Fibroblast of upper back skin (primary cell): Measurements from ENCODE around the gene SF1.

Experiments
- DNase-seq: peaks from one replicate; pipeline ENCODE4 v3.0.0-alpha.2; 2013

SF1 gene

DNA sequence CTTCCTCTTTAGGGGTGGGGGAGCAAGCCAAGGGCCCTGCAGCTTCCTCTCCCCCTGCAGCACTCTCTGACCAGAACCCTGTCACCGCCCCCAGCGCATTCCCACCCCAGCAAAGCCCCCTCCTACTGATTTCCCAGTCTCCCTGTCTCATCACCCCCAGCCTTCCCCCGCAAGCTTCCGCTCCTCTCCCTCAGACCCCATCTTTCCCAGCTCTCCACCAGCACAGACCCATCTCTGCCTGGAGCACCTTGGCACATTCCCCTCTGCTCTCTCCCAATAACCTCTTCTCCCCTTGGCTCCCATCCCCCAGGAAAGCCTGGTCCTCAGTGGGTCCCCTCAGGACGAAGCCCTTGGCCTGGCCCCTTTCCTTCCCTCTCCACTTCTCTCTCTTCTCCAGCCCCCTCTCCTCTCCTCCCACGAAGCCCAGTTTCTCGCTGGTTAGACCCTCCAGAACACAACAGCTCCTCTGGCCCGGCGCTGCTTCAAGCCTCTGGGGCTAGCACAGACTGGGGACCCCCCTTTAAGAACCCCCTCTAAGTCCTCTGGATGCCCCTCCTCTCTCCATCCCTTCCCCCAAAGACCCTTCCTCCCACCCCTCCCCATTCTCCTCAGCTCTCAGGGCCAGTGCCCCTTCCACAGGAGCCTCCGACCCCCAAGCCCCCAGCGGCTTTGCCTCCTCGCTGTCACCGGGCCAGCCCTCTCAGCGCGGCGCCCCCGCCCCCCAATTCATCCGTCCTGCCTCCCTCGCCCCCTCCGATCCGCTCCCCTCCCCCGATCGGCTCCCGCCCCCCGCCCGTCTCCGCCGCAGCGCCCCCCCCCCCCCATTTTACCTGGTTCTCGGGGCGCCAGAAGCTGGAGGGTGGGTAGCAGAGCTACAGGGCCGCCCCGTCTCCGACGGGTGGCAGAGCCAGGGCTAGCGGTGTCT, 55.9 kb downstream of the SF1 start:
- no peak for DNase-seq

DNA sequence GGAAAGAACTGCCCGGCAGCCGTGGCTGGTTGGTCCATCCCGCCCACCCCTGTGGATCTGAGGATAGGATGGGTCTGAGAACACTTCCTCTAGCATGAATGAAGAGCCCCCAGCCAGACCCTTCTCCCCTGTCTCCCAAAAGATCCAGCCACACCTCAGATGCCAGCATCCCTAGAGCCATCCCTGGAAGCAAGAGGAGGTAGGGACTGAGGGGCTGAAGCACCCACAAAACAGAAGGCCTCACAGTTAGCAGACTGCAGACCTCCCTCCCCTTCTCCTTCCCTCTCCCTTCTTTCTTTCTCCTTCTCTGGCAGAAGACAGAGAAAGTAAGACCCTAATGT, 57.0 kb downstream of the SF1 start:
- DNase-seq: no peak

DNA sequence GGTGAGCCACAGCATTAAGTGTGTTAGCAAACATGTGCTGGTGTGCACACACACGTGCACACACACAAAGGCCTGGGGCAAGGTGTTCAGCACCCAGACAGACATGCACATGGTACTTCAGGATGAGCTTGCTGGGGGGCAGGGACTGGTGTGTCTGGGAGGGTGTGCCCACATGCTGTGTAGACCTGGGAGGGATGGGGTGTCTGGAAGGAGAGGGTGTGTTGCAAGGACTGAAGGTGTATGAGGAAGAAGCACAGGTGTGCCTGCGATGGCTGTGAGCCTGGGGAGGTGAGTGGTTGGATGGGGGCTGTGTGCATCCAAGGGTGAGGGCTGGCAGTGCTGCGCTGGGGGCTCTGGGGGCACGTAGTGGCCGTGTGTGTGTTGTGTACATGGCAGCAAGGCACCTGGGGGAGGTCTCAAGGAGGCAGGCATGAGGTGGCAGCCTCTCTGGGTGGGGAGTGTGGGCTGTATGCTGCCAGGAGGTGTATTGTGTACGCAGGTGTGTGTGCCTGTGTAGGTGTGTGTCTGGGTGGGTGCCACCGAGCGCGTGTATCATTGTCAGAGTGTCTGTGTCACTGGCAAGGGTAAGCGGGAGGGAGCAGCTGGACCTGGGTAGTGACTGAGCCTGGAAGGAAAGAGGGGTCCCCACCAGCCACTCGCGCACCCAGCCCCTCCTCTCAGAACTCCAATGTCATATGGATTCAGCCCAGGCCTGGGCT, 57.5 kb downstream of the SF1 start:
- no peak for DNase-seq

DNA sequence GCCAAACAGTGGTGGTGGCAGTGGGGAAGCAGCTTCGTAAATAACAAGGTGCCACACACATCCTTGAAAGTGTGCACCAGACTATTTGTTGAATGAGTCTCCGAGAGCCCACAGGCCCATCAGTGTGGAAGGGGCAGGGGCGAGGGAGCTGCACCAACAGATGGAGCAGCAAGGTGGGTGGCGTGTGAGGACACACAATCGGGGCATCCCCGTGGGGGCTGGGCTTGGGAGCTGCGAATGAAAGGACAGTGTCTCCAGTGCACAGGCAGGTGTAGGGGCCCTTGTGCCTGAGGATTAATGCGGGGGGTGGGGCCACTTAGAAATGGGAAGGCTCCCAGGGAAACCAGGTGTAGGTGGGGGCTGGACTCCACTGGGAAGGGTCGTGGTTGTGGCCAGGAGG, 58.2 kb downstream of the SF1 start:
- no peak for DNase-seq

DNA sequence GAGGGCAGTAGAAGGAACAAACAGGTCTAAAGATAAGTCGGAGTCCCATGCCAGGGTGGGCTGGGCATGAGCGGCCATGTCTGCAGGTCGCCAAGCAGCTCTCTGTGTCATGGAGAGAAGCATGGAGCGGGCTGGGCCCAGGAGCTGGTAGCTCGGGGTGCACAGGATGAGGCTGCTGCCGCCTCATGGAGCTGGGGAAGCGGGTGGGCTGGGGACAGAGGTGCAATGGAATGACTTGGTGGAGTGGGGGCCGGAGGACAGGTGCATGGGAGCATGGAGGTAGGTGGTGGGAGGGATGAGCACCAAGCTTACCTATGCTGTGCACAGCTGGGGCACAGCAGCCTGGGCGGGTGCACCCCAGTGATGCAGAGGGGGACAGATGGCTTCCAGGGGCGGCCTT, 58.9 kb downstream of the SF1 start:
- no peak for DNase-seq

DNA sequence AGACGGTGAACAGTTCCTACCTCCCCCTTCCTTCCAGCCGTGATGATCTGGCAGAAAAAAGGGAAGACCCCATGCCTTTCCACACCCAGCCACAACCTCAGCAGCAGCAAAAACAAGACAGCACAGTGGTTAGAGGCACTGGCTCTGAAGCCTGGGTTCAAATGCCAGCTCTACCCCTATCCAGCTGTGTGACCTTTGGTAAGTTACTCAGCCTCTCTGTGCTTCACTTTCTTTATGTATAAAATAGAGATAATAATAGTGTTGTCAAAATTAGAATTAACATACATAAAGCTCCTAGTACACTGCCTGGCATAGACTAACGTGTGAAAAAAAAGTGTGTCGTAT, 59.6 kb downstream of the SF1 start:
- no peak for DNase-seq

DNA sequence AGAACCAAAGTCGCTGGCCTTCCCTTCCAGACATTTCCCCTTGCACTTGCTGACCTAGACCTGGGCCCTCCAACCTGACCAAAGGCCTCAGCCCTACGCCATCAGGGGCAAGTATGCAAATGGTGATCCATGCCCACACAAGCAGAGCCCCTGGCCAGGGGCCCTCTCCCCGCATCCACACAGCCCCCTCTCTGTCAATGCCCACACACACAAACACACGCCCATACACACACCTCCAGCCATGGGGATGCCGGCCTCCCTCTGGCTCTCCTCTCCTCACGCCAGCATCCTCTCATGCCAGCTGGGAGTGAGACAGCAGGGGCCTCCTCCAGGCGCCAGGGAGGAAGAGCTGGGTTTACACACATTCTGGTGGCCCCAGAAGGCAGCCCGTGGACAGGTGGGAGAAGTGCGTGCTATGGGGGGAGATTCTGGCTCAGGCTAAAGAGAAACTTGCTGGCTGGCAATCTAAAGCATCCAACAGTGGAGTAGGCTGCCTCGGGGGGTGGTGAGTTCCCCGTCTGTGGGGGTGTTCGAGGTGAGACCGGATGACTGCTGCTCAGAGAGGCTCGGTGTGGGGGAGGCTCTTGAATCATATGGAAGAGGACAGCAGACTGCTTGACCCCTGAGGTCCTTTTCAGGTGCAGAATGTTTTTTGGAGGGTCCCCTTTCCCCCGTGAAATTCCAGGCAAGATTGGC, 60.1 kb downstream of the SF1 start:
- DNase-seq: no peak

DNA sequence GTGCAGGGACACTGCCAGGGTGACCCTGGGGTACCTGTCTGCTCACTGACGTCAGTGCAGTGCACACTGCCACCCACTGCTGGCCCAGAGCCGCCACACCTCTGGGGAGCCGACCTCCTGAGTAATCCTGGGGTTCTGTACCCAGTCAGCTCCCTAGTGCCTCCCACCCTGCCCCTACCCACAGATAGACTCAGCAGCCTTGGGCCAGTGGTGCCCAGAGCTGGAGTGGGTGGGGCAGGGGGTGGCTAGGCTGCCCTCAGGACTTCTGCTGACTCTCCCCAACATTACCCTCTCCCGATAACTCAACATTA, 61.1 kb downstream of the SF1 start:
- DNase-seq: no peak

DNA sequence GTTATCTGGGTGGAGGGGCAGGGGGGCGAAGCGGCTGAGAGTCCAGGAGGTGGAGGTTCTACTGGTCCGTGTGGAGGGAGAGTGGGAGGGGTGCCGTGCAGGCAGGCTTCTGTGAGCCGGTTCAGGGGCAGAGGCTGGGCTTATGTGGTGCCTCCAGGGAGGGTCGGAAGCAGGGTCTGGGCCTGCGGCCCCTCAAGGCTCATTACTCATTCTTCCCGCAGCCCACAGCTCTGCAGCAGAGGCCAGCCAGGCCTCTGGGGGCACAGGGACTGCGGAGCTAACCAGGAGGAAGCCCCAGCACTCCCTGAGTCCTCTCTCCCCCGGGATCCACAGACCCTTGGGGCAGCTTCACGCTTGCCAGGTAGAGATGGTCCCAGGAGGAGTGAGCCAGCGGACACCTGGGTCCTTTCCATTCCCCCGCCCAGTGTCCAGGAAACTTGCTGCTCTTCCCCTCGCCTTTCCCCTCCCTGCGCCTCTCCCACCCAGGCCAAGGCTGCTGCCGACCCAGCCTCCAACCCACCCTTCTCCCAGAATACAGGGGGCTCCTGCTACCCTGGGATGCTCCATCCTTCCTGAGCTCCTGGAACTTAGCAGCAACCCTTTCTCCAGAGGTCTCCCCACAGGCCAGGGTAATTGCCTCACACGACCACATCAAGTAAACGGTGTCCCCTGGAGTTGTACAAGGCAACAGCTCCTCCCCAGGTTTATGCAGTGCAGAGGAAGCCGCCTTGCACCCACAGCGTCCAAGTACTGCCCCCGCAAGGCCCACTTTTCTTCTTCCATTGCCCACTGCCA, 61.7 kb downstream of the SF1 start:
- DNase-seq: no peak

DNA sequence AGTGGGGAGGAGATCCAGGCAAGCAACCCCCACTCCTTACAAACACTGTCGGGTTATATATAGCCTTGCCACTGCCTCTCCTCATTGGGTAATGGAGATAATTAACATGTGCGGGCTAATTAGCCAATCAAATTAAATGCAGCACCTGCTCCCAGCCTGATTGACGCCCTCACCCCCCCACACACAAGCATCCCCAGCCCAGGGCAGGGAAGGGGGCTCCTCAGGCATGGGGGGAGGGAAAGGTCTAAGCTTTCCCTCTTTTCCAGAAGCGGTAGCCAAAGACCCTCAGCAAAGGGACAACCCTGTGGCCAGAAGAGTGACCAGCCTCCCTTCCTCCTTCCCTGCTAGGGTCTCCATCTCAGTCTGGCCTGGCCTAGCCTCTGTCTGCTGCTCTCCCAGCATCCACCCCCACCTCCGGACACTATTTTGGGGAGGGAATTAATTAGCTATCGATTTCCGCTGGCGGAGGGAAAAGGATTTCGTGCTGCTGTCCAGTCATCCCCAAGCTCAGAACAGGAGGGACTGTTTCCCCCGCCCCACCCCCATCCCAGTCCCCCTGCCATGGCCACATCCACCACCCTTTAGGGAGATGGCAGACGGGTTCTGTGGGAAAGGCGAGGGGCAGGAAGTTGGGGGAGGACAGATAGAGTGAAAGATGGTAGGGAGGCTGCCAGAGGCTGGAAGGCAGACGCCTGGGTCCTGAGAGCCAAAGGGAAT, 62.4 kb downstream of the SF1 start:
- no peak for DNase-seq

DNA sequence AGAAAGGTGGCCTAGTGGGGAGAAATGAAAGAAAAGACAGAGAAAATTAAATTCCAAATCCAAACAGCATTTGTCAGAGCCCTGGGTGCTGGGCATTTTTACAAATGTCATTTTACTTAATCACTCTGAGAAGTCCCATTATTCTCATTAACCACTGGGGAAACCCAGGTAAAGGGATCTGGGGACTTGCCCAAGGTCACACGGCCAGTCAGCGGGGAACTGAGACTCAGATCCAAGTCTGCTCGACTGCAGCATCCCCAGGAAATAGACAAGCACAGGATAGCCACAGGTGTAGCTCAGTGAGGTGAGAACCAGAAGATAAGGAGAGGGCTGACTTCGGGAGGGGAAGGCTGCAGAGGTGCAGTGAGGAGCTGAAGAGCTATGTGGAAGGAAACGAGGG, 63.2 kb downstream of the SF1 start:
- no peak for DNase-seq

DNA sequence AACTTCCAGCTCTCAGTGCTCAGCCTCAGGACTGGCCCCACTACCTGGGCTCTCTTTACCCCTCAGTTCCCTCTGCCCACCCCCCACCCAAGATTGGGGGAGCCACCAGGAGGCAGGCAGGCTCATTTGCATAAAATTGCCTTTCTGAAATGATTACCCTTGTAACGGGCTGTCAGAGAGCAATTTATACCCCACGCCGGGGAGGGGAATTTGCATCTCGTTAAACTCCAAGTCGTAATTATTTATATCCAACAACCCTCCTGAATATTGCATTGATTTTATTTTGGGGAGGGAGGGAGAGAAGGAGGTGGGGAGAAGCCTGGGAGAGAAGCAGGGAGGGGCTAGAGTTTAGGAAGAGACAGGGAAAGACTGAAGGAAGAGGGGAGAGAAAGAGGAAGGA, 63.7 kb downstream of the SF1 start:
- no peak for DNase-seq
